Liver (tissue), 9 donors: ENCODE results near the gene LPCAT1. TPM values are rescaled to one million over a fixed set of nuclear protein-coding genes. Genes with fewer than 3 reads are reported as not detected.
A peak's percentile ranks its signal among the peaks of the same experiment; 100 is the strongest.

Experiments used
- DNase-seq: peaks from one replicate; pipeline ENCODE4 v3.0.0-alpha.2; 2017; ENCODE audit warnings: low spot score
- H3K27ac ChIP-seq, 2 donors: one replicate each; pipeline ENCODE4 v1.7.0; 2013; ENCODE audit warnings: inconsistent platforms in 2 of 2, low read length in 2 of 2, control low read depth in 1 of 2, low read depth in 1 of 2, mild to moderate bottlenecking in 1 of 2
- H3K27me3 ChIP-seq, 4 donors: one replicate each; pipeline versions ENCODE4 v1.6.1 to v1.7.0; 2013; ENCODE audit warnings: low read length in 3 of 4, inconsistent platforms in 1 of 4, mild to moderate bottlenecking in 1 of 4, moderate library complexity in 1 of 4; ENCODE audit not compliant: control insufficient read depth in 4 of 4, insufficient read depth in 4 of 4
- H3K36me3 ChIP-seq, 4 donors: one replicate each; pipeline versions ENCODE4 v1.6.1 to v1.7.0; 2013; ENCODE audit warnings: low read length in 3 of 4, mild to moderate bottlenecking in 3 of 4, low read depth in 1 of 4, moderate library complexity in 1 of 4; ENCODE audit not compliant: control insufficient read depth in 4 of 4, insufficient read depth in 3 of 4
- H3K4me1 ChIP-seq, 4 donors: one replicate each; pipeline versions ENCODE4 v1.6.1 to v1.7.0; 2013; ENCODE audit warnings: low read length in 3 of 4, mild to moderate bottlenecking in 3 of 4, moderate library complexity in 1 of 4; ENCODE audit not compliant: control insufficient read depth in 4 of 4, insufficient read depth in 4 of 4
- H3K4me3 ChIP-seq, 3 donors: one replicate each; pipeline versions ENCODE4 v1.6.1 to v1.7.0; 2013; ENCODE audit warnings: low read length in 3 of 3, control low read depth in 1 of 3, low read depth in 1 of 3, mild to moderate bottlenecking in 1 of 3
- H3K9ac ChIP-seq, 2 donors: one replicate each; pipeline ENCODE4 v1.7.0; 2013; ENCODE audit warnings: low read length in 2 of 2, mild to moderate bottlenecking in 2 of 2, moderate library complexity in 2 of 2, control low read depth in 1 of 2, low read depth in 1 of 2
- H3K9me3 ChIP-seq, 4 donors: one replicate each; pipeline versions ENCODE4 v1.6.1 to v1.7.0; 2013; ENCODE audit warnings: low read length in 3 of 4; ENCODE audit not compliant: control insufficient read depth in 4 of 4
- CTCF ChIP-seq: fragments of 150-350 bp; IDR thresholded peaks from 2 replicates; pipeline ENCODE4 v1.5.1; 2017; ENCODE audit warnings: improper control_type of control experiment, low read depth, low read length; ENCODE audit not compliant: missing input control
- FOXA2 ChIP-seq: IDR thresholded peaks from 2 replicates; pipeline ENCODE4 v1.6.1; 2016; ENCODE audit warnings: antibody characterized with exemption
- GABPA ChIP-seq, 2 donors: IDR thresholded peaks in 1 of 2; conservative IDR thresholded peaks in 1 of 2; 2 replicates each; pipeline ENCODE4 v1.6.1; 2016; ENCODE audit warnings: antibody characterized with exemption in 2 of 2, mild to moderate bottlenecking in 1 of 2, moderate library complexity in 1 of 2
- HNF4A ChIP-seq, 2 donors: conservative IDR thresholded peaks; 2 replicates each; pipeline ENCODE4 v1.6.1; 2016; ENCODE audit warnings: antibody characterized with exemption in 2 of 2, mild to moderate bottlenecking in 2 of 2
- HNF4G ChIP-seq: IDR thresholded peaks from 2 replicates; pipeline ENCODE4 v1.6.1; 2016; ENCODE audit warnings: antibody characterized with exemption
- MAX ChIP-seq: IDR thresholded peaks from 2 replicates; pipeline ENCODE4 v1.6.1; 2016; ENCODE audit warnings: antibody characterized with exemption
- NR2F2 ChIP-seq: IDR thresholded peaks from 2 replicates; pipeline ENCODE4 v1.6.1; 2016; ENCODE audit warnings: antibody characterized with exemption
- REST ChIP-seq: IDR thresholded peaks from 2 replicates; pipeline ENCODE4 v1.6.1; 2016; ENCODE audit warnings: antibody characterized with exemption, mild to moderate bottlenecking
- RXRA ChIP-seq, 2 donors: IDR thresholded peaks; 2 replicates each; pipeline ENCODE4 v1.6.1; 2017 to 2018; ENCODE audit warnings: antibody characterized with exemption in 2 of 2, mild to moderate bottlenecking in 1 of 2
- YY1 ChIP-seq: IDR thresholded peaks from 2 replicates; pipeline ENCODE4 v1.6.1; 2016; ENCODE audit warnings: antibody characterized with exemption, mild to moderate bottlenecking
- ZBTB33 ChIP-seq: IDR thresholded peaks from 2 replicates; pipeline ENCODE4 v1.6.1; 2016; ENCODE audit warnings: antibody characterized with exemption
- WGBS: extraction: QIAGEN DNeasy Blood & Tissue Kit; methylation state at CpG from one replicate; pipeline ENCODE4 v1.1.7; 2013; 5-methylcytosine and 5-hydroxymethylcytosine counted together
- polyA plus RNA-seq, 2 donors: library from polyadenylated mRNA; stranded (reverse) in 1 of 2; unstranded in 1 of 2; fragments of 200-250 nt in 1 of 2; fragments of >200 nt in 1 of 2; fragmentation: Nextera tagmentation in 1 of 2; extraction: Ambion mirVana in 1 of 2; gene quantifications; one replicate each; pipeline versions ENCODE4 v1.2.1 to v1.2.3, GENCODE V29; 2013 to 2015
- total RNA-seq, 2 donors: library from RNA; depleted of rRNA; stranded (reverse); fragments of >200 nt; gene quantifications; one replicate each; pipeline ENCODE4 v1.2.3, GENCODE V29; 2014
- donor health status: healthy.
- donor health status: healthy.
- donor health status: healthy.
- donor health status: healthy.
- donor health status: healthy.

Gene LPCAT1
- total and polyA plus RNA-seq, 4 donors = 1.5 to 12.8 (median 9.9) TPM

- H3K36me3 ChIP-seq = no peaks in the 10 kb centered on the region
- WGBS = 62% methylated on average over 8 of the region's 8 CpGs
- H3K9ac ChIP-seq = peak overlapping the region; percentile 27 to 89
- no peaks in the 10 kb centered on the region for H3K27me3 ChIP-seq
- peak; percentile 9 for DNase-seq
- no peak for TF ChIP-seq MAX
- TF ChIP-seq GABPA (IDR thresholded peaks at IDR 0.05 in 1 of 2, conservative IDR thresholded peaks at IDR 0.05 in 1 of 2) = peak in 1 of 2 donors; percentile 14
- H3K9me3 ChIP-seq = no peaks in the 10 kb centered on the region
- peaks cover 0 to 4% (median 2%) of the 10 kb centered on the region in 4 donors for H3K4me1 ChIP-seq
- H3K4me3 ChIP-seq = peak overlapping the region; percentile 7 to 52 (median 43)
- peak overlapping the region; percentile 55 to 78 for H3K27ac ChIP-seq
Measured at GRCh38 chr5:1536871-1537602, 13.3 kb upstream of the LPCAT1 start.

GRCh38 chr5:1536322-1536845 is 12.6 kb upstream of the LPCAT1 start:
- Histone ChIP-seq H3K9ac (peak overlapping the region; percentile 27 to 89), H3K4me3 (peak overlapping the region; percentile 7 to 52 (median 43)), H3K4me1 (peaks cover 0 to 4% (median 2%) of the 10 kb centered on the region in 4 donors), H3K27me3 (no peaks in the 10 kb centered on the region), H3K9me3 (no peaks in the 10 kb centered on the region), H3K36me3 (no peaks in the 10 kb centered on the region), H3K27ac (peak overlapping the region; percentile 55 to 78)
- no peak for TF ChIP-seq FOXA2
- no peak for TF ChIP-seq REST
- peak in 1 of 2 donors; percentile 45 for TF ChIP-seq RXRA (IDR thresholded peaks at IDR 0.05)
- no peak for TF ChIP-seq CTCF
- TF ChIP-seq MAX = no peak
- TF ChIP-seq GABPA (IDR thresholded peaks at IDR 0.05 in 1 of 2, conservative IDR thresholded peaks at IDR 0.05 in 1 of 2) = no peak
- TF ChIP-seq HNF4G = no peak
- no peak for TF ChIP-seq YY1
- TF ChIP-seq HNF4A (conservative IDR thresholded peaks at IDR 0.05) = peak in 1 of 2 donors; percentile 26
- WGBS = 66% methylated on average over 8 of the region's 8 CpGs
- peak; percentile 22 for DNase-seq

GRCh38 chr5:1535646-1536045 is 11.9 kb upstream of the LPCAT1 start:
- Histone ChIP-seq H3K9ac (peak overlapping the region in 1 of 2 donors; percentile 12), H3K36me3 (no peaks in the 10 kb centered on the region), H3K4me3 (no peak overlapping the region), H3K27me3 (no peaks in the 10 kb centered on the region), H3K4me1 (peaks cover 0 to 4% (median 2%) of the 10 kb centered on the region in 4 donors), H3K27ac (peak overlapping the region in 1 of 2 donors; percentile 78), H3K9me3 (no peaks in the 10 kb centered on the region)
- WGBS = 88% methylated on average over 3 of the region's 3 CpGs
- TF ChIP-seq GABPA (IDR thresholded peaks at IDR 0.05 in 1 of 2, conservative IDR thresholded peaks at IDR 0.05 in 1 of 2) (no peak), YY1 (no peak), RXRA (IDR thresholded peaks at IDR 0.05) (no peak), MAX (no peak), ZBTB33 (no peak), HNF4G (no peak), REST (no peak), NR2F2 (no peak)
- no peak for DNase-seq
